Renal cortex interstitium (tissue), 11 donors: ENCODE data around the gene CRIM1. TPM values are rescaled to one million over a fixed set of nuclear protein-coding genes. Genes with fewer than 3 reads are reported as not detected.

Experiments
- DNase-seq, 11 donors: peaks; one replicate each; pipeline ENCODE4 v3.0.0-alpha.2; 2013; ENCODE audit warnings: low read depth in 9 of 11, low spot score in 4 of 11; ENCODE audit errors: extremely low read depth in 1 of 11
- polyA plus RNA-seq, 3 donors: library from polyadenylated mRNA; unstranded; fragments of 120-200 nt; gene quantifications; one replicate each; pipeline ENCODE4 v1.2.1, GENCODE V29; 2013; ENCODE audit not compliant: insufficient read length in 3 of 3

CRIM1 gene
- polyA plus RNA-seq, 3 donors = 79.7 to 98.8 (median 84.7) TPM

DNA sequence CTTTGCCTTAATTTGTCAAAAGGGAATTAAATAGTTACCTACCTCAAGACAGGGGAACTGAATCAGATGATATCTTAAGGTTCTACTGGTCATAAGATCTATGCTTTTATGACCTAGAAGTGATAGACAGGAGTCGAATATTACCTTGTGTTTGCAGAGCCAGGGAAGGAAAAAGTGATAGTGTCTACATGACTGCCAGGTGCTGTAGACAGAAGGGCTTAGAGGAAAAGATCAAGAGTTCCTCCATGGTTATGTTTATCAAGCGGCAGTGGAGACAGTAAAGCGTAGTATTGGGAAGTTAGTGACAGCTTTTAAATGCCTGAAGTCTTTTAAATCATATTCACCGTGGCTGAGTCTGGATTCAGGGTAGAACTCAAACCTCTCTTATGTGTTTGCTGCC is 11.9 kb downstream of the CRIM1 start:
- DNase-seq = no peak

GRCh38 chr2:36367895-36368353 is 12.3 kb downstream of the CRIM1 start:
- DNase-seq = no peak

GRCh38 chr2:36368438-36368837 is 12.9 kb downstream of the CRIM1 start:
- no peak for DNase-seq

DNA sequence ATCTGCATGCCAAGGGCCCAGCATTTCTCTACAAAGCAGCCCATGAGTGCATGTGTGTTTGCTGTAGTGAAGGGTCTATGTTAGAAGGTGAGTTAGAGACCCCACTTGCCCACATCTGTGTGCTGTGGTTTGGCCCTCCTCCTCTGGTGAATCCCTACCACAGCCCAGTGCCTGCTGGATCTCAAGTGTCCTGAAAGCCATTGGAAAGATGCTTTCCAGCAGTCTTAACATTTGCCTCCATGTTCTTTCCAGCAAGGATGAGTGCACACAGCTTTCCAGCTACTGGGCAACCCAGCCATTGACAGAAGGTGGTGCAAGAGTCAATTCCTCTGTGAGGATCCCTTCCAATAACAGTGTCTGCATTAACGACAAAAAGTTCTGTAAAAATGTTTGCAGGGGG is 13.6 kb downstream of the CRIM1 start:
- DNase-seq = no peak

DNA sequence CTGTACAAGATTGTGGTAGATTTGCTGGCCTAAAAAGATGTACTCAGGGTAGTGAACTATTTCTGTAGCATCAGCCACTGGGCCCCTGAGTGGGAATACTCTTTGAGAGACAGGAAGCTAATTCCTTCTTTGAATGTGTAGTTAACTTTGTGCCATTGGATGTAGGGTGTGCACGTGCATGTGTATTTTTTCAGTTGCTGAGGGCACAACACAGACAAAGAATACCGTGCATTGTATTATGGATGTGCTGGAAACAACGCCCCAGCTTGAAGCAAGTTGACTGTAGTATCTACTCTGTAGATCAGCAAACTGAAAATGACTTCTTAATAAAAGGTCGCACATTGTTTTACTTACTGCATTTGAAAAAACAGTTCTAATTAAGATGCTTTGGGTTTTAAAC is 14.1 kb downstream of the CRIM1 start:
- DNase-seq = no peak

DNA sequence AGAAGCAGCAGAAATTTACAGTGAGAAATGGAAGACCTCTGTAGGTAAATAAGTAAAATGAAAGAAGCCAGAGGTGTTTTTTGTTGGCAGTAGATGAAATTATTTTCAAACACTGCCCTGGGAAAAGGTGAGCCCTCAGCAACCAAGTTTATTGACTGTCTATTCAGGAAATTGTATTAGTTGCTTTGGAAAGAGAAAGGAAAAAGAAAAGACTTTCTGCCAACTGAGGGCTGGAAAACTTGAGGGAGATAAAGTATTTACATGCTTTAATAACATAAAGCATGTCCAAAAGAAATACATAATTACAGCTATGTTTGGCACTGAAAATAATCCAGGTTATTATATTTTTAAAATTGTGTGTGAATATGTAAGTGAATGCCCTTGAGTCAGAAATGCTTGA is 14.7 kb downstream of the CRIM1 start:
- no peak for DNase-seq

- no peak for DNase-seq
Measured at GRCh38 chr2:36371070-36371874, 15.7 kb downstream of the CRIM1 start.

GRCh38 chr2:36371928-36372391 is 16.4 kb downstream of the CRIM1 start:
- DNase-seq = peak in 6 of 11 donors; percentile 21 to 68 (median 48)

GRCh38 chr2:36373149-36373926 is 17.8 kb downstream of the CRIM1 start:
- DNase-seq = no peak

DNA sequence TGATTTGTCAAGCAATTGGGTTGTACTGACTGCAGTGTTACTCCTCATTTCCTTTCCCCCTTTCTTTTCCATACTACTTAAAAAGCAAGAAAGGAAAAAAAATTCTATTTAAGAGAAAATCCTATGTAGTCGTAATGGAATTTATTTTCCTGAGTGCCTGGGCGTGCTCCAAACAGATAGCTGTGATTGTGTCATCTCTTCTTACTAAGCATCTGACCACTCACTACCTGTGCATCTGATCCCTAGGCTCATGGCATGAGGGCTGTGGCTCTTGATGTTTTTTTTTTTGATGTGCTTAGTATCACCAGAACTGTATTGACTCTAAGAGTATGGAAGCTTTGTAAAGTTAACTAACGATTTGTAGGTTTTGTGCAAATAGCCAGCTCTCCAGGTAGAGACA is 19.0 kb downstream of the CRIM1 start:
- DNase-seq = no peak

DNA sequence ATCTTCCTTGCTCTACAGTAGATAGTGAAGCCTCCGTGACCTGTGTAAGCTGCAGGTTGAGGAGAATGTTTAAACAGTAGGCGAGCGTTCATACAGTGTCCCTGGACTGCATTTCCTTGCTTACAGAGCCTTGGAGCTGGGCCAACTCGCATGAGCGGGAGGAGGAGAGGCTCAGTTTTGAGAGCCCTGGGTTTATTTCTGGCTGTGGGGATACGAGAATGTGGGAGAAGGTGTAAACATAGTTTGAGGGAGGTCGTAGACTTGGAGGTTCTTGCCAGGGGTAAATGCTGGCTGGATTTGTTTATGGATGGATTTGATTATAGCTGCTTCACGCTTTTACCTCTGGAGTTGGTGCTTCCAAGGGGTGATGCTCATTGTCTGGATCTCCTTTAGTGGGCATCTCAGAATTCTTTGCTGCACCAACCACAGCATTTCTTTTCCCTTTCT is 20.8 kb downstream of the CRIM1 start:
- DNase-seq = peak in 6 of 11 donors; percentile 42 to 70 (median 63)

DNA sequence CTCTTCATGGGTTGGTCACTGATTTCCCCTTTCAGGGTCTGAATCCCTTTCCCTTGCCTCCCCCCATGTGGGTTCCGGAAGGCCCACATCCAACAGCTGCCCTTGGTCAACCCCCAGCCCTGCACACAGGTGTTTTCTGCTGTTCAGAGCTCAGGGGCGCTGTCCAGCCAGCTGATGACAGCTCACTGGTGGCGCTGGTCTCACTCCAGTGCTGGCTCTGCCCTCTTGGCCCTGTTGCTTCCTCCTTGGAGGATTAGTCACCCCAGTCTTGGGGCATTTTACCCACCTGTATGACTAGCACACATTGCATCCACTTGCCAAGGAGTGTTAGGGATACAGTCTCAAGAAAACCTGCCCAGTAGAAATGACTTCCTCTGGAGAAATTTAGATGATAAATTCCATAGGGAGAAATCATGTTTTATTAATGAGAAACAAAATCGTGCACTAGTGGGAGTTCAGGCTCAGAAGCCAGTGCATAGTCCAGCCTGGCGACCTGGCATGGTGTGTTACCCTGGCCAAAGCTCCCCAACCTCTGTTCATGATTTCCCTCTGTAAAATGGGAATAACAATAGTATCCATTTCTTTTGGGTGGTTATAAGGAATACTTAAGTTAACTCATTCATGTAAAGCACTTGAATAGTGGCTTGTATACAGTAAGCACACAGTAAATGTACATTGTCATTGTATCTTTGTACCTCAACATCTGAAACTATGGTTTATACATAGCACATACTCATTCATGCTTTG is 21.6 kb downstream of the CRIM1 start:
- no peak for DNase-seq

- DNase-seq = no peak
Measured at GRCh38 chr2:36379710-36380448, 24.3 kb downstream of the CRIM1 start.

DNA sequence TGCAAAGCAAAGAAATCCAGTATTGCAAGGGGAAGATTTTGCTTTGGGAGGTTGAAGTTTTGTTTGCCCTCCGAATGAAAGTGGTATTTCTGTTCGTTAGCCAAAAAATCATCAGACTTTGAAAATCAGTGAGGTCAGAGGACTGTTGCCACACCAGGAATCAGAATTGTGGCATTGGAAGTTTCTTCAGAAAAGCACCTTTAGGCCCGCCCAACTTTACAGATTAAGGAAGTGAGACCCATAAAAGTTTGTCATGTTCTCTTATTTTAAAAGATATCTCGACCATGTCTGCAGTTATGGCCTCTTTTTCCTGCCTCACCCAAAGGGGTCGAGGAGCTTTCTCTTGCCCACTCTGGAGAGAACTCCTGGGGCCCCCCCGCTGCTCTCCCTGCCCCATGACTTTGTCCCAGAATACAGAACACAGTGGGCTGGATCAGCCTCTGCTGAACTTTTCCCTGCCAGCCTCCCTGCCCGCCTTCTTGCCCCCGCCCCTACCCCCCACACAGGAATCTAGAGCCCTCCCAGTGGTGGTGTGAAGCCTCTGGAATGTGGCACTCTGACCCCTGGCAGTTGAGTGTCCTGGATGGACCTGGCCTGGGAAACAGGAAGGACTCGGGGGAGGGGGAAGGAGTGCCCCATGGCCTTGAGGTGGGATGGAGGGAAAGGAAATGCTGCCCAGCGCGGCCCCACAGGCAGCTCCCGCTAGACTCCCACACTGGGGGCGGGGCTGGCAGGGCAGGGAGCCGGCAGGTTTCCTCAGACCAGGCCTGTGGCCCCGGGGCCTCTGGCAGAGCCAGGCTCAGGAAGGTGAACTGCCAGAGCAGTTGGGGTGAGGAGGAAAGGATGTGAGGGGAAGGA is 25.3 kb downstream of the CRIM1 start:
- DNase-seq = peak in 2 of 11 donors; percentile 23 to 80

- DNase-seq = no peak
Measured at GRCh38 chr2:36381993-36382392, 26.4 kb downstream of the CRIM1 start.

DNA sequence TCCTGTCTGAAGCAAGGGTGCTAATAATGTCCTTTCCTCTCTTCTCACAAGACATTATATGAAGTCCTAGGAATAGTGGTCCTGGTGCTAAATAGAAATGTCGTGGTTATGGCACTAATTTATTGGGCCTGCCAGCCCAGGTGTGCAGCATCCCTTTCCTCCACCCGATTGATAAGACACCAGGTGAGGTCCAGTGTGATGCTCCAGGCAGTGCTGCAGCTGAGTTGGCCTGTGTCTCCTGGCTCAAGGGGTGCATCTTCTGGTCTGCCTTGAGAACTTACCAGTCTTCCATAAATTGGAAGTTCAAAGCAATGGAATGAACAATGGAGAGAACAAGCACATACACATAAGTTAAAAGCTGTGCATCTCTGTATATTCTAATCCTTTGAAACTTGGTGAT is 26.9 kb downstream of the CRIM1 start:
- DNase-seq = no peak

- no peak for DNase-seq
Measured at GRCh38 chr2:36383726-36384125, 28.1 kb downstream of the CRIM1 start.

DNA sequence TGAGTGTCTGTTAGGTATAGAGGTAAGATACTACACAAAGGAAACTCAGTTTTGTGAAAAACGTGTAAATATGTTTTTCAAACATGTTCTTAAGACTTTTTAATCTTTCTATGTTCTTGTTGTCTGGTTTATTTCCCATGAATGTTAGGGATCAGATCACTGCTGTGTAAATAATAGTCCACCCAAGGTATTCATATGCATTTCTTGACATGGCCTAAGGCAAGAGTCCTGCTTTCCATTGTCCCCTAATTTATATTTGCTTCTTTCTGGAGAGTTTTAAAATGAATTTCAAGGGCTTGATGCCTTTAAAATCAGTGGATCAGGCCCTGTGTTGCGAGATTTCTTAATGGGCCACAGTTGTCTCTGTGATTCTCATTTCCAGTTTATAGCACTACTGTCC is 28.9 kb downstream of the CRIM1 start:
- DNase-seq = no peak
